Right ventricle myocardium superior (tissue), 1 donor: Measurements from ENCODE around the gene SERPINH1. TPM values are rescaled to one million over a fixed set of nuclear protein-coding genes. Genes with fewer than 3 reads are reported as not detected.
A peak's percentile ranks its signal among the peaks of the same experiment; 100 is the strongest.
"Not testable (repeated sequence)": the region's sequence is repeated elsewhere in the genome, so short reads cannot be mapped to it uniquely, and the experiment has no call there.

Experiments
- ATAC-seq: fragments of 200-7000 bp; cut with Tn5 transposase; one replicate; pipeline ENCODE4 v1.9.1; 2020; ENCODE audit warnings: mild to moderate bottlenecking; ENCODE audit not compliant: poor library complexity
- DNase-seq: peaks from one replicate; pipeline ENCODE4 v3.0.0-alpha.2; 2020
- intact Hi-C: fragments of 100-400 bp; cut with DNase I; formaldehyde crosslinking; loops from one replicate; pipeline ENCODE4 v1.11.2; 2022
- total RNA-seq: library from RNA; stranded (reverse); fragmentation: NEBNext Ultra II Directional; extraction: Animal tissue kit (Norgen Biotek cat#: 25700); gene quantifications from one replicate; pipeline ENCODE4 v1.2.1, GENCODE V29; 2021
- donor health status: DM: no; HTN: yes; CAD: no; lungs with severe emphysema.

The SERPINH1 gene
- total RNA-seq, 1 donor from 2014 or later: 54.0 TPM

GRCh38 chr11:75584659-75585292 lies 22.7 kb downstream of the SERPINH1 start:
- ATAC-seq, intact Hi-C loops, DNase-seq: not testable (repeated sequence)

DNA sequence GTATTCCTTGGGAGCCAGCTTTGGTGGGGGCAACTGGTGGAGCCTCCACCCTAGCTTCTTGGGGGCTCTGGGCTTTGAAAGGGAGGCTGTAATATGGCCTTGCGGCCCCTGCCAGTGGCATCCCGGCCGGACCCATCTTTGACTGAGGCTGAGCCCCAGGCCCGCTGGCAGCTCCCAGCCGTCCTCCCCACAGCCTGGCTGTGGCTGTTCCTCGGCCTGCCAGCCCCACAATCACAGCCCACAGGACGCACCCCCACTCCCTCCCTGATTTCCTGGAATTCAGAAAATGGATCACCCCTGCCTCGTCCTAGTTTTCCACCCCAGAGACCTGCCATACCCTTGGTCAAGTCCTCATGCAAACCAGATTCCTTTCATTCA lies 23.2 kb downstream of the SERPINH1 start:
- no peak for DNase-seq
- no peak for ATAC-seq
- intact Hi-C loops: no loop called here

GRCh38 chr11:75586395-75586794 lies 24.3 kb downstream of the SERPINH1 start:
- intact Hi-C loops: no loop called here
- no peak for ATAC-seq

GRCh38 chr11:75588051-75588481 lies 26.0 kb downstream of the SERPINH1 start:
- no peak for DNase-seq
- intact Hi-C loops: no loop called here

More at GRCh38 chr11:75586395-75586794, 24.3 kb downstream of the SERPINH1 start:
- DNase-seq: no peak

DNA sequence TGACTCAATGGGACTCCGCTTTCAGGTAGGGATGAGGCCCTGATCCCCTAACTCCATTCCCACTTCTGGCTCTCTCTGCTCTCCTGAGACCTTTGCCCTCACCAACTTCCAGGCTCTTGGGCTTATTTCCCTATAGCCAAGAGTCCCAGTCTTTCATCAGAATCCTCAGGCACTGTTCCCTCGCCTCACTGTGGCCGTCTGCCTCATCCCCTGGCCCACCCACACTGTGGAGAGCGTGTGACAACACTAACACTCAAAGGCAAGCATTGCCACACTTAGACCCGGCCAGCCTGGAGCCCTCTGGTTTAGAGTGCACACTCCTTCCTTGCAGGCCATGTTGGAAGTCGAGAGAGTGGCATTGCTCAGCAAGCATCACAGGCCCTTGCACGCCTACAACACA lies 27.0 kb downstream of the SERPINH1 start:
- no peak for ATAC-seq
- intact Hi-C loops: no loop called here
- DNase-seq: no peak

More at GRCh38 chr11:75588051-75588481, 26.0 kb downstream of the SERPINH1 start:
- ATAC-seq: peak; percentile 6

GRCh38 chr11:75589933-75590332 lies 27.9 kb downstream of the SERPINH1 start:
- intact Hi-C loops: no loop called here
- peak; percentile 91 for ATAC-seq

GRCh38 chr11:75591371-75591770 lies 29.3 kb downstream of the SERPINH1 start:
- DNase-seq (no peak), ATAC-seq (no peak)
- intact Hi-C loops: no loop called here

More at GRCh38 chr11:75589933-75590332, 27.9 kb downstream of the SERPINH1 start:
- peak; percentile 65 for DNase-seq

DNA sequence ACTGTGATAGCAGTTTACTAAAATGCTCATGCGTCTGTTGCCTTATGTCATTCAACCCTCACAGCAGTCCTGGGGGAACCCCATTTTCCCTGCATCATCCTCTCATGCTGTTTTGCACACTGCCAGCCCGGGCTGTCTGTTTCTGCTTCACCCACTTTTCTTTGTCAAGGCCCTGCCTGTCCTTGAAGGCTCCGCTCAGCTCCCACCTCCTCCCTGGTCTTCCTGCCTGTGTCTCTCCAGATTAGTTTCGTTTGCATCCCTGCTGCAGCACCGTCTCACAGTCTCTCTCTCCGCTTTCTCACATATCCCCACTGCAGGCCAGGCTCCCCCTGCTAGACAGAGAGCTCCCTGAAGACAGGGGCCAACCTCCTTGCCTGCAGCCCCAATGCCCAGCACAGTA lies 29.9 kb downstream of the SERPINH1 start:
- intact Hi-C loops: no loop called here
- no peak for DNase-seq
- ATAC-seq: no peak

DNA sequence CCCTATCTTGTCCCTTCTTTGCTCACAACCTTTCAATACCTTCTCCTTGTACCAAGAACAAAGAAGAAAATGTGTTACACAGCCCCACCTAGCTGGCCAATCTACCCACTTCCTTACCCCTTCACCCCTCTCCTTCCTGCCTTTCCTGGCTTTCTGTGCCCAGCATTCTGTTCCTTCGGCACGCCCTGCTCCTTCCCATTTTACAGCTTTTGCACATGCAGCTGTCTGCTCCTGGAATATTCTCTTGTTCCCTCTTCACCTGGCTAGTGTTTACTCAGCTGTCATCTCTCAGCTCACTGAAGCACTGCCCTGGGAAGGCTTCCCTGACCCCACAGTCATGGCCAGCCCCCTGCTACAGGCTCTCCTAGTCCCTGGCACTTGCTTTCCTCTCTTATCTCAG lies 30.7 kb downstream of the SERPINH1 start:
- intact Hi-C loops: no loop called here
- DNase-seq (no peak), ATAC-seq (no peak)

DNA sequence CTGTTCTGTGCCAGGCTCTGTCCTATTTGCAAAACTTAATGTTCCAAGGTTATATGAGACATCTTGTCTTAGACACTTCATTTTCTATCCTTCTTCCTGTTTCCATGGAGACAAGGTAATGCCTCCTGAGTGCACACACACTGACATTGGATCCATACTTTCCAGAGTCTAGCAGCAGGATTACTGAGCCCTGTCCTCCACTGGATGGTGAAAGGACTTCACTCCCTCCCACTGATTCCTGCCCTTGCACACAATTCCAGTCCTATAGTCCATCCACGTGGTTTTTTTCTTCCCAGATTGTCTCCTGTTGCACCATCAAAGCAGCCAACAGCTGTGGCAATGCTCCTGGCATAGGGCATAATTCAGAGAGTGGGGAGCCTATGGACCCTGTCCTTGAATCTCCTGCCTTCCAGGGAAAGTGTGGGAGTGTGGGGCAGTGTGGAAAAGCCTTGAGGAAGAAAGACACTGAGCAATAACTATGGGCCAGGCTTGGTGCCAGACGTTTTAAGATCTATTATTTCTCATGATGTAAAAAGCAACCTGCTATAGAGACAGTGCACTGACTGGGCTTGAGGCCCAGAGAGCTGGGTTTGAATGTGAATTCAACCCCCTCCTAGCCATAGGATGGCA lies 31.3 kb downstream of the SERPINH1 start:
- intact Hi-C loops: no loop called here
- ATAC-seq (no peak), DNase-seq (no peak)

- intact Hi-C loops: no loop called here
Observed at GRCh38 chr11:75594211-75594610, 32.2 kb downstream of the SERPINH1 start.

GRCh38 chr11:75595429-75595828 lies 33.4 kb downstream of the SERPINH1 start:
- ATAC-seq (no peak), DNase-seq (no peak)
- intact Hi-C loops: no loop called here

More at GRCh38 chr11:75594211-75594610, 32.2 kb downstream of the SERPINH1 start:
- ATAC-seq (no peak), DNase-seq (no peak)

GRCh38 chr11:75596914-75597313 lies 34.9 kb downstream of the SERPINH1 start:
- intact Hi-C loops: no loop called here
- ATAC-seq (no peak), DNase-seq (no peak)

DNA sequence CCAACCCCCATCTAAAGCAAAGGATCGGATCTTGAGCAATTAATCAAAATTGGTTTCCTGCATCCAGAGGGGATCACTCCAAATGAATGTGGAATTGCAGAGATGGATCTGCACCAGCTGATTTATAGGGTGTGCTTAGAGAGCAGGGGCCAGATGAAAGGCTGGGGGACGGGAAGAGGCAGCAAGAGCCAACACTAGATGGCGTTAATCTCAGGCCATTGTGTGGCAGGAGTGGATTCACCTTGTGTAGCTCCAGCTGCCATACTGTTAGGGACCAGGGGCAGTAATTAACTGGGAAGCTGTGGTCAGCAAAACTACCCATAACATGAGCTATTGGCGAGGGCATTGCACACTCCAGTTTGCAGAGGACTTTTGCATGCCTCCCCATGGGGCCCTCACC lies 35.6 kb downstream of the SERPINH1 start:
- no peak for DNase-seq
- no peak for ATAC-seq
- intact Hi-C loops: no loop called here

DNA sequence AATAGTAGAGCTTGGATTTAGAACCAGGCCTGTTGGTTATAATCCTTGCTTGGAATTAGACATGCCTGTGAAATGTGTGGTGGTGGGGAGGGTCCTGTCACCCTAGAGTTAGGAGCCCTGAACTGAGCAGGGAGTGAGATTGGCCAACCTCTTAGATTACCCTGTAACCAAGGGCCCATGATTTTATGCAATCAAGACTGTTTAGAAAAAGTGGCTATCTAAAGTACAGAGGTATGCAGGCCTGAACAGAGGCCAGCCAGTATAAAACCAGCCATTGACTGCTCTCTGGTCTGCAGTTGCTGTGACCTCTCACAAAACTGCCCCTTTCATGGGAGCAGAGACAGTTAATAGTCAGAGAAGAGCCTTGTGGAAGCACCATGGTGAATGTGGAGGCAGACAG lies 36.2 kb downstream of the SERPINH1 start:
- intact Hi-C loops: no loop called here
- DNase-seq (no peak), ATAC-seq (peak; percentile 35)

- intact Hi-C loops: no loop called here
- DNase-seq (no peak), ATAC-seq (no peak)
Observed at GRCh38 chr11:75598900-75599299, 36.8 kb downstream of the SERPINH1 start.

DNA sequence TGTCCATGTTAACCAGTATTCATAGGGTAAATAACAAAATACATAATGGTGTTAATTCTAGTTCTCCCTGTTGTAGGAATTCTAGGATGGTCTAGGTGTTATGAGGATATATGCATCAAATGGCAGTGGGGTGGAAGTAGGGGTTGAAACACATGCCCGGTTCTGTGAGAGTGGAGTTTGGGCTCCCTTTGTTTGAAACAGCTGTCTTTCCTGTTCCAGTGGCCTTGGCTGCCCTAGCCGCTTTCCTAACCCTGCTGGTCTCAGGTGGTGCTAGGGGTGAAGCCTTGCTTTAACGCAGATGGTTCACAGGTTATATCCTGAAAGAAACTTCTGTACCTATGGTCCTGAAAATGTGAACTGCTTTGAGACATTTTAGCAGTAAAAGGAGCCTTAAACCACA lies 38.3 kb downstream of the SERPINH1 start:
- DNase-seq (no peak), ATAC-seq (no peak)
- intact Hi-C loops: no loop called here

DNA sequence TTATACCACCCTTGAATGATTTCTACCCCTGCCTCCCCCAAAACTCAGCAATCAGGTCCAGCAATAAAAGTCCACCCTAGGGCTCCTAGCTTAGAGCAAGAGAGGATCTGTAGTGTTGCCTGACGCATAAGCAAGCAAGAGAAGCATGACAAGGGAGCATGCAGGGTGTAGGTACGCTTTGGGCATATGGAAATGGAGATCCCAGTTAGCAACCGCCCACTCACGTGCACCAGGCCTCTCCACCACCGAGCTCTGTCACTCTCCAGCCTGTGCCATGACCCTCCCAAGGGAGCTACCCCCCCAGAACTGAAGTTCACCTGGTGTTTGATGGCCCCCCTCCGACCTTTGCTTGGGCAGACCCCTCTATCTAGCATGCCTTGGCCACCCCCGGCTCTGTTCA lies 39.4 kb downstream of the SERPINH1 start:
- intact Hi-C loops: no loop called here
- no peak for DNase-seq

DNA sequence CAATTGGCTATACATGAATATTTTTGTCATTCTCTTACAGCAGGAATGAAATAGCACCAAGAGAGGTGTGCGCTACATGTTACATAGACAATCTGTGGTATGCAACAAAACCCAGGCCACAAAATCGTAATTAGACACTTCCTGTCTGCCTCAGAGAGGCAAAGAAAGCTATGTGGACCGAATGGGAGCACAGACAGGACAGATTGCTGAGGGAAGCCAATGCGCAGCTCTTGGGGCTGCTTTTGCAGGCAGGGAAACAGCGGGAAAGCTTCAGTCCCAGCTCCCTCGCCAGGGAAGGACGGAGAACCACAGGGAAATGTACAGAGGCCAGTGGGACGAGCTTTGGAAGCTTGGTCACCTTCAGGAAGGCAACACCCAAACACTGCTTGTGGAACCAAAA lies 40.9 kb downstream of the SERPINH1 start:
- intact Hi-C loops: no loop called here
- ATAC-seq (no peak), DNase-seq (no peak)

More for the DNA sequence above, 39.4 kb downstream of the SERPINH1 start:
- ATAC-seq: no peak
